Astrocyte of the cerebellum (primary cell): Measurements from ENCODE around the gene CDKAL1.

Experiments
- DNase-seq: peaks from one replicate; pipeline ENCODE4 v3.0.0-alpha.2; 2011; ENCODE audit warnings: low read depth
- H3K4me3 ChIP-seq: 2 replicates; pipeline ENCODE4 v1.5.1; 2011; ENCODE audit warnings: mild to moderate bottlenecking, low read depth, low read length, moderate library complexity
- in situ Hi-C: cut with HindIII; loops from 2 replicates; pipeline ENCODE4 v1.10.0; 2017; ENCODE audit warnings: low sequenced_read_pairs
- TF ChIP-seq, protein P1 (sequence below): IDR thresholded peaks from 2 replicates; pipeline ENCODE4 v1.5.1; 2012; ENCODE audit warnings: low read length, low read depth, moderate library complexity, mild to moderate bottlenecking; ENCODE audit errors: missing control alignments

CDKAL1 gene

DNA sequence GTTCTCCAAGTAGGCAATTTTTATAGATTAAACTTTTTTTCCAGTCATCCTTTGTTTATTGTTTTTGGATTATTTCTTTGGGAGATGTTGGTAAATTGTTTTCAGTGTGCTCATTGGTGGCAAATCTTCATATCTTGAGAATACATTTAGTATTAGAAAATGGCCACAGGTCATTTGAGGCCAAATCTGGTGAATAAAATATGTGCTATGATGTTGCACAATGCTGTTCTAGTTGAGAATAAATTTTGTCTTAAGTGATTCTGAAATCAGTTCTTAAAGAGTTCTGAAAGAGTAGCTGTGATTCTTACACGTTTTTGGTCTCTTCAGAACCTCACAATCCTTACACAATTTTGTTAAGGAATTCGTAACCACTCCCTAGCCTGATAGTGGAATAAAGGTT, 20.1 kb downstream of the CDKAL1 start:
- H3K4me3 ChIP-seq = no peak overlapping the region
- in situ Hi-C loops = no loop called here
- DNase-seq = no peak
- TF ChIP-seq, protein P1, sequence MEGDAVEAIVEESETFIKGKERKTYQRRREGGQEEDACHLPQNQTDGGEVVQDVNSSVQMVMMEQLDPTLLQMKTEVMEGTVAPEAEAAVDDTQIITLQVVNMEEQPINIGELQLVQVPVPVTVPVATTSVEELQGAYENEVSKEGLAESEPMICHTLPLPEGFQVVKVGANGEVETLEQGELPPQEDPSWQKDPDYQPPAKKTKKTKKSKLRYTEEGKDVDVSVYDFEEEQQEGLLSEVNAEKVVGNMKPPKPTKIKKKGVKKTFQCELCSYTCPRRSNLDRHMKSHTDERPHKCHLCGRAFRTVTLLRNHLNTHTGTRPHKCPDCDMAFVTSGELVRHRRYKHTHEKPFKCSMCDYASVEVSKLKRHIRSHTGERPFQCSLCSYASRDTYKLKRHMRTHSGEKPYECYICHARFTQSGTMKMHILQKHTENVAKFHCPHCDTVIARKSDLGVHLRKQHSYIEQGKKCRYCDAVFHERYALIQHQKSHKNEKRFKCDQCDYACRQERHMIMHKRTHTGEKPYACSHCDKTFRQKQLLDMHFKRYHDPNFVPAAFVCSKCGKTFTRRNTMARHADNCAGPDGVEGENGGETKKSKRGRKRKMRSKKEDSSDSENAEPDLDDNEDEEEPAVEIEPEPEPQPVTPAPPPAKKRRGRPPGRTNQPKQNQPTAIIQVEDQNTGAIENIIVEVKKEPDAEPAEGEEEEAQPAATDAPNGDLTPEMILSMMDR = no peak

DNA sequence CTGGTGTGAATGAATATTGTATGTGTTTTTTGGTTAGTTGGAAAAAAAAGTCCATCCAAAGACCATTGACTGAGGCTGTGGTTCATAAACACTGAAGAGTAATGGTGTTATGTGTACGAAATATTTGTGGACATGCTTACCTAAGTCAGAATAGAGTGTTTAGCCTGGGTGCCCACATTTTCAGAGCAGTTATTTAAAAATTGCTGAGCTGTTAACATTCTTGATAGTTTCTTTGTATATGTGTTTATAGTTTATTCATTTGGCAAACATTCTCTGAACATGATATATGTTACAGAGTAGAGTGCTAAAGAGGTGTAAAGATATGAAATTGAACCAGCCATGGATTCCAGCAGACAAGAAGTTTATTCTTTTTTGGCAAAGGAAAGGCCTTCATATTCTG, 20.6 kb downstream of the CDKAL1 start:
- H3K4me3 ChIP-seq = no peak overlapping the region
- in situ Hi-C loops = no loop called here
- DNase-seq = no peak
- TF ChIP-seq, protein P1 = no peak

DNA sequence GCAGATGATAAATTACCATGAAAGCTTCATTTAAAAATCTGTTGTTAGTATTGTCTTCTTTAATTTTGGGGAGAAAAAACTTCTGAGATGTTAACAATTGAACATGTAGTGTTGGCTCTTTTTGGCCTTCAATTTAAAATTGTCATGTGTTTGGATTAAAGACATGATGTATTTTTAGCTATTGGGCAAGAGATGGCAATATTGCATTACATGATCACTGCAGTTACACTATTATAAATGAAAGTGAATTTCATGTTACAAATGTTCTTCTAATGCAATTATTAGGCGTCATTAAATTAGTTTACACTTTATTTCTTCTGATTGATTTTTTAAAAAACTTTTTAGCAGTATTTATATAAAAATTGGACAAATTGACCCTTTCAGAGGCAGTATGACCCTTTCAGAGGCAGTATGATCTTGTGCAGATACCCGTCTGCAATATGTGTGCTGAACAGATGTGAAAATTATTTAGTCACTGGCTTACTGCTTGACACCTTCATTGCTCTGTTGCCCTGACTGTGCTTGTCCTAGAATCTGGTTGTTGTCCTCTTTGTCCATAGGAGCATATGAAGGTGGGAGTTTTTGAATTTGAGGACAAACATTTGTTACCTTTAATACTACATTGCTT, 25.8 kb downstream of the CDKAL1 start:
- no peak for DNase-seq
- in situ Hi-C loops = no loop called here
- no peak overlapping the region for H3K4me3 ChIP-seq
- TF ChIP-seq, protein P1 = no peak

DNA sequence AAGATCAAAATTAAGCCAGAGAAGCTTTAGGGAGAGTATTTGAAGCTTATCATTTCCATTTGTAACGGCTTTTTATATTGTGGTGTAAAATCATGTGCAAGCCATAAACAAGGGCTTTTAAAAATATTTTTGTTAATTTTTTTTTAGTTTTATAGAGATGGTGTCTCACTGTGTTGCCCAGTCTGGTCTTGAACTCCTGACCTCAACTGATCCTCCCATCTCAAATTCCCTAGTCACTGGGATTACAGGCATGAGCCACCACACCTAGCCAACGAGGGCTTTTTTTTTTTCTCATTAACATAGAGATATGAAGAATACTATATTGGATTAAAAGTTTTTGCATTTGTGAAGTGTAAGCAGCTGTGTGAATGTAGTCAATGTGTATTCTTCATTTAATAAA, 29.1 kb downstream of the CDKAL1 start:
- DNase-seq = no peak
- TF ChIP-seq, protein P1 = no peak
- in situ Hi-C loops = no loop called here
- H3K4me3 ChIP-seq = no peak overlapping the region

DNA sequence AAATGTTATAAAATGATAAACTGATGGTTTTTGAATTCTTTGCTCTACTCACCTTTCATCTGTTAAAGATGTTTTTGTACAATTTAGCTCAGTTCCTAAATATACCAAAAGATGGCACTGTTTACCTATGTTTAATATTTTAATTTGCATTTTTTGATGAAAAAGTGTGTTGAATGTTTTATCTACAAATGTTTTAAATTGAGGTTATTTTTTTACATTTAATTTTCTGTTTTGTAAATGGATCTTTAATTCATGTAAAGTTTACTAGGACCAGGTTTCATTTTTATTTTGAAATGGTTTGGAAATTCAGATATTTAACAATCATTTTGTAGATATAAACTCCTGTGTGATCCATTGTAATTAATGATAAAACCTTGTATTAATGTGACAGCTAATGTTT, 30.0 kb downstream of the CDKAL1 start:
- in situ Hi-C loops = no loop called here
- TF ChIP-seq, protein P1 = peak; percentile 25
- DNase-seq = peak; percentile 20
- no peak overlapping the region for H3K4me3 ChIP-seq

DNA sequence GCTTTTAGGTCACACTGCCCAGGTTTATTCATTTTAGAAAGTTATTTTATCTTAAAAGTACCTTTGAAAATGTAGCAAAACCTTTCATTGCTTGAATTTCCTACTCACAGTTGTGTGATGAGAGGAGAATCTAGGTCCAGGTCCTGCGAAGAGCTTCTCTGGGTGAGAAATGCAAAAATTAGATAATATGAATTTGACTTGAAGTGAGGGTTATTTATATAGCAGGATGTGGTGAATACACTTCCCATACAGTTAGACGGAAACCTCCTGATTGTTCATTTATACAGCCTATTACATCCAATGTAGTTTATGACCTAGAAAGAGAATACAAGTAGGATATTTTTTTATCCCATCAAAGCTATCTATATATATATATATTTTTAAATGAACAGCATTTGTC, 30.5 kb downstream of the CDKAL1 start:
- no peak overlapping the region for H3K4me3 ChIP-seq
- in situ Hi-C loops = no loop called here
- no peak for DNase-seq
- TF ChIP-seq, protein P1 = no peak
